Measurements from ENCODE around the gene OPCML. TPM values are rescaled to one million over a fixed set of nuclear protein-coding genes. Genes with fewer than 3 reads are reported as not detected.

The OPCML gene
- total RNA-seq, 2 donors from 2014 or later: not detected

- no peaks in the 10 kb centered on the region for H3K27me3 ChIP-seq (replicated peaks; ENCODE audit: insufficient read depth)
- TF ChIP-seq, protein P1, sequence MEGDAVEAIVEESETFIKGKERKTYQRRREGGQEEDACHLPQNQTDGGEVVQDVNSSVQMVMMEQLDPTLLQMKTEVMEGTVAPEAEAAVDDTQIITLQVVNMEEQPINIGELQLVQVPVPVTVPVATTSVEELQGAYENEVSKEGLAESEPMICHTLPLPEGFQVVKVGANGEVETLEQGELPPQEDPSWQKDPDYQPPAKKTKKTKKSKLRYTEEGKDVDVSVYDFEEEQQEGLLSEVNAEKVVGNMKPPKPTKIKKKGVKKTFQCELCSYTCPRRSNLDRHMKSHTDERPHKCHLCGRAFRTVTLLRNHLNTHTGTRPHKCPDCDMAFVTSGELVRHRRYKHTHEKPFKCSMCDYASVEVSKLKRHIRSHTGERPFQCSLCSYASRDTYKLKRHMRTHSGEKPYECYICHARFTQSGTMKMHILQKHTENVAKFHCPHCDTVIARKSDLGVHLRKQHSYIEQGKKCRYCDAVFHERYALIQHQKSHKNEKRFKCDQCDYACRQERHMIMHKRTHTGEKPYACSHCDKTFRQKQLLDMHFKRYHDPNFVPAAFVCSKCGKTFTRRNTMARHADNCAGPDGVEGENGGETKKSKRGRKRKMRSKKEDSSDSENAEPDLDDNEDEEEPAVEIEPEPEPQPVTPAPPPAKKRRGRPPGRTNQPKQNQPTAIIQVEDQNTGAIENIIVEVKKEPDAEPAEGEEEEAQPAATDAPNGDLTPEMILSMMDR (IDR thresholded peaks at IDR 0.05): no peak
- DNase-seq (ENCODE audit: low spot score): no peak
- H3K4me3 ChIP-seq: no peak overlapping the region
- no peak for ATAC-seq (ENCODE audit: insufficient number of reproducible peaks, low FRiP score, low read depth)
- no peaks in the 10 kb centered on the region for H3K9me3 ChIP-seq
- H3K4me1 ChIP-seq (ENCODE audit: control insufficient read depth in 1 of 2, low read depth in 2 of 2): no peaks in the 10 kb centered on the region
- H3K27ac ChIP-seq: no peak overlapping the region
- H3K36me3 ChIP-seq: no peaks in the 10 kb centered on the region
Observed at GRCh38 chr11:133383201-133383600, 149.1 kb downstream of the OPCML start.

GRCh38 chr11:133382131-133382812 lies 150.0 kb downstream of the OPCML start:
- no peaks in the 10 kb centered on the region for H3K36me3 ChIP-seq
- TF ChIP-seq, protein P1 (IDR thresholded peaks at IDR 0.05): no peak
- H3K9me3 ChIP-seq: no peaks in the 10 kb centered on the region
- no peak overlapping the region for H3K4me3 ChIP-seq
- no peaks in the 10 kb centered on the region for H3K4me1 ChIP-seq (ENCODE audit: control insufficient read depth in 1 of 2, low read depth in 2 of 2)
- no peak overlapping the region for H3K27ac ChIP-seq
- H3K27me3 ChIP-seq (replicated peaks; ENCODE audit: insufficient read depth): no peaks in the 10 kb centered on the region
- DNase-seq (ENCODE audit: low spot score): no peak
- ATAC-seq (ENCODE audit: insufficient number of reproducible peaks, low FRiP score, low read depth): no peak

DNA sequence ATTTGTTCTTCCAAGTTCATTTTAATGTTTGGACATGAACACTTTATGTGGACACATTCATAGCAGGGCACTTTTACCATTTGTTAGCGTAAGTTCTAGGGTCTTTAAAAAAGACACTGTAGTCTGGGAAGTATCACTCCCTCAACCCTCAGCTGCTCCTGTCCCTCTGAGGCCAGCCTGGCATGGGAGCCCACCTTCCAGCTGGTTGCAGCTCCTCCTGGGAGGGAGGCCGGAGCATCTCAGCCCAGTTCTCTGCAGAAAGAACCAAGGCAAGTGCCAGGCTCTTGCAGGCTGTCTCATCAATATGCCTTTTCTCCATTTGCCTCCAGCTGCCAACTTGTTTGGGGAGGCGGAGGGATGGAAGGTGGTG lies 150.6 kb downstream of the OPCML start:
- TF ChIP-seq, protein P1 (IDR thresholded peaks at IDR 0.05): no peak
- ATAC-seq (ENCODE audit: insufficient number of reproducible peaks, low FRiP score, low read depth) (no peak), DNase-seq (ENCODE audit: low spot score) (no peak)
- Histone ChIP-seq H3K36me3 (no peaks in the 10 kb centered on the region), H3K4me3 (no peak overlapping the region), H3K27me3 (replicated peaks; ENCODE audit: insufficient read depth) (no peaks in the 10 kb centered on the region), H3K9me3 (no peaks in the 10 kb centered on the region), H3K4me1 (ENCODE audit: control insufficient read depth in 1 of 2, low read depth in 2 of 2) (no peaks in the 10 kb centered on the region), H3K27ac (no peak overlapping the region)

- Histone ChIP-seq H3K27ac (no peak overlapping the region), H3K9me3 (no peaks in the 10 kb centered on the region), H3K4me3 (no peak overlapping the region), H3K27me3 (replicated peaks; ENCODE audit: insufficient read depth) (no peaks in the 10 kb centered on the region), H3K4me1 (ENCODE audit: control insufficient read depth in 1 of 2, low read depth in 2 of 2) (no peaks in the 10 kb centered on the region), H3K36me3 (no peaks in the 10 kb centered on the region)
- TF ChIP-seq, protein P1 (IDR thresholded peaks at IDR 0.05): no peak
- DNase-seq (ENCODE audit: low spot score): no peak
- ATAC-seq (ENCODE audit: insufficient number of reproducible peaks, low FRiP score, low read depth): no peak
Observed at GRCh38 chr11:133366147-133366546, 166.2 kb downstream of the OPCML start.

GRCh38 chr11:133362916-133363315 lies 169.4 kb downstream of the OPCML start:
- H3K4me3 ChIP-seq: no peak overlapping the region
- ATAC-seq (ENCODE audit: insufficient number of reproducible peaks, low FRiP score, low read depth): no peak
- TF ChIP-seq, protein P1 (IDR thresholded peaks at IDR 0.05): no peak
- no peak overlapping the region for H3K27ac ChIP-seq
- H3K4me1 ChIP-seq (ENCODE audit: control insufficient read depth in 1 of 2, low read depth in 2 of 2): no peaks in the 10 kb centered on the region
- no peaks in the 10 kb centered on the region for H3K9me3 ChIP-seq
- H3K27me3 ChIP-seq (replicated peaks; ENCODE audit: insufficient read depth): no peaks in the 10 kb centered on the region
- no peaks in the 10 kb centered on the region for H3K36me3 ChIP-seq
- no peak for DNase-seq (ENCODE audit: low spot score)

Measured in thoracic aorta (tissue), 2 donors.